C4-2B (cell line): ENCODE measurements around the gene GPRIN1.

Source experiments
- ZFX ChIP-seq: fragments of 450-650 bp; IDR thresholded peaks from 2 replicates; pipeline ENCODE4 v1.6.1; 2017
- TF ChIP-seq, protein P1 (sequence below): fragments of 450-650 bp; conservative IDR thresholded peaks from 2 replicates; pipeline ENCODE4 v1.5.1; 2017; ENCODE audit warnings: mild to moderate bottlenecking

DNA sequence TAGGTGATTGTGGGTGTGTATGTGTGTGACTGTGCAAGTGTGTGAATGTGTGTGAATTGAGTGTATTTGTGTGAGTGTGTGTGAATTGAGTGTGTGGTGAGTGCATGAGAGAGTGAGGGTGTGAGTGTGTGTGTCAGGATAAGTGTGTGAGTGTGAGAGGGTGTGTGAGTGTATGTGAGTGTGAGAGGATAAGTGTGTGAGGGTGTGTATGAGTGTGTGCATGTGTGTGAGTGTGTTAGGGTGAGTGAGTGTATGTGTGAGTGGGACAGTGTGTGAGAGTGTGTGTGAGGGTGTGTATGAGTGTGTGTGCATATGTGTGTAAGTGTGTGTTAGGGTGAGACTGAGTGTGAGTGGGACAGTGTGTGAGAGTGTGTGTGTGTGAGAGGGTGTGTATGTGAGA is 21.7 kb downstream of the GPRIN1 start:
- TF ChIP-seq, protein P1, sequence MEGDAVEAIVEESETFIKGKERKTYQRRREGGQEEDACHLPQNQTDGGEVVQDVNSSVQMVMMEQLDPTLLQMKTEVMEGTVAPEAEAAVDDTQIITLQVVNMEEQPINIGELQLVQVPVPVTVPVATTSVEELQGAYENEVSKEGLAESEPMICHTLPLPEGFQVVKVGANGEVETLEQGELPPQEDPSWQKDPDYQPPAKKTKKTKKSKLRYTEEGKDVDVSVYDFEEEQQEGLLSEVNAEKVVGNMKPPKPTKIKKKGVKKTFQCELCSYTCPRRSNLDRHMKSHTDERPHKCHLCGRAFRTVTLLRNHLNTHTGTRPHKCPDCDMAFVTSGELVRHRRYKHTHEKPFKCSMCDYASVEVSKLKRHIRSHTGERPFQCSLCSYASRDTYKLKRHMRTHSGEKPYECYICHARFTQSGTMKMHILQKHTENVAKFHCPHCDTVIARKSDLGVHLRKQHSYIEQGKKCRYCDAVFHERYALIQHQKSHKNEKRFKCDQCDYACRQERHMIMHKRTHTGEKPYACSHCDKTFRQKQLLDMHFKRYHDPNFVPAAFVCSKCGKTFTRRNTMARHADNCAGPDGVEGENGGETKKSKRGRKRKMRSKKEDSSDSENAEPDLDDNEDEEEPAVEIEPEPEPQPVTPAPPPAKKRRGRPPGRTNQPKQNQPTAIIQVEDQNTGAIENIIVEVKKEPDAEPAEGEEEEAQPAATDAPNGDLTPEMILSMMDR: no peak
- TF ChIP-seq ZFX: no peak
